Loucy (cell line): Measurements from ENCODE around the gene DUSP5.

Experiments used
- H2AFZ ChIP-seq: fragments of 200-600 bp; sonication (generic); 2 replicates; pipeline ENCODE4 v1.6.0; 2016; ENCODE audit warnings: antibody characterized with exemption, mild to moderate bottlenecking, low read length, moderate library complexity
- H3F3A ChIP-seq: fragments of 200-600 bp; 2 replicates; pipeline ENCODE4 v1.6.0; 2016; ENCODE audit warnings: antibody characterized with exemption, low read depth, mild to moderate bottlenecking
- H3K27me3 ChIP-seq: fragments of 200-600 bp; sonication (generic); 2 replicates; pipeline ENCODE4 v1.6.1; 2014; ENCODE audit warnings: low read length, mild to moderate bottlenecking; ENCODE audit not compliant: insufficient read depth, poor library complexity, severe bottlenecking
- H3K36me3 ChIP-seq: fragments of 200-600 bp; sonication (generic); 2 replicates; pipeline ENCODE4 v1.6.1; 2016; ENCODE audit warnings: low read length; ENCODE audit not compliant: insufficient read depth
- H3K4me1 ChIP-seq: fragments of 200-600 bp; sonication (generic); 2 replicates; pipeline ENCODE4 v1.5.1; 2014; ENCODE audit warnings: low read length, mild to moderate bottlenecking; ENCODE audit not compliant: insufficient read depth, poor library complexity, severe bottlenecking
- H3K4me2 ChIP-seq: fragments of 200-600 bp; sonication (generic); 2 replicates; pipeline ENCODE4 v1.6.0; 2014; ENCODE audit warnings: antibody characterized with exemption, low read length, low read depth, mild to moderate bottlenecking; ENCODE audit not compliant: poor library complexity, severe bottlenecking
- H3K4me3 ChIP-seq: fragments of 200-600 bp; sonication (generic); 2 replicates; pipeline ENCODE4 v1.5.1; 2014; ENCODE audit warnings: low read length, mild to moderate bottlenecking, mixed read lengths; ENCODE audit not compliant: poor library complexity, severe bottlenecking
- H3K79me2 ChIP-seq: fragments of 200-600 bp; sonication (generic); 2 replicates; pipeline ENCODE4 v1.6.1; 2014; ENCODE audit warnings: low read length; ENCODE audit not compliant: insufficient read depth
- H3K9ac ChIP-seq: fragments of 200-600 bp; sonication (generic); 2 replicates; pipeline ENCODE4 v1.6.0; 2014; ENCODE audit warnings: mild to moderate bottlenecking, low read depth, low read length, moderate library complexity; ENCODE audit not compliant: poor library complexity, severe bottlenecking
- H3K9me2 ChIP-seq: fragments of 200-600 bp; sonication (generic); replicated peaks from 2 replicates; pipeline ENCODE4 v1.6.1; 2016; ENCODE audit warnings: low read depth, low read length, mixed read lengths
- H3K9me3 ChIP-seq: fragments of 200-600 bp; sonication (generic); 2 replicates; pipeline ENCODE4 v1.6.1; 2014; ENCODE audit warnings: mild to moderate bottlenecking, antibody characterized with exemption, low read length, low read depth; ENCODE audit not compliant: insufficient read depth
- H4K20me1 ChIP-seq: fragments of 200-600 bp; sonication (generic); 2 replicates; pipeline ENCODE4 v1.6.0; 2014; ENCODE audit warnings: antibody characterized with exemption, low read length, mild to moderate bottlenecking; ENCODE audit not compliant: insufficient read depth, poor library complexity, severe bottlenecking
- EZH2phosphoT487 ChIP-seq: fragments of 200-600 bp; IDR thresholded peaks from 2 replicates; pipeline ENCODE4 v1.6.1; 2018; ENCODE audit warnings: antibody characterized with exemption, mild to moderate bottlenecking, moderate library complexity, borderline replicate concordance
- TF ChIP-seq, protein P1 (sequence below): fragments of 200-600 bp; sonication (generic); conservative IDR thresholded peaks from 2 replicates; pipeline ENCODE4 v1.5.1; 2014; ENCODE audit warnings: mild to moderate bottlenecking, antibody characterized with exemption, low read length

Gene DUSP5

DNA sequence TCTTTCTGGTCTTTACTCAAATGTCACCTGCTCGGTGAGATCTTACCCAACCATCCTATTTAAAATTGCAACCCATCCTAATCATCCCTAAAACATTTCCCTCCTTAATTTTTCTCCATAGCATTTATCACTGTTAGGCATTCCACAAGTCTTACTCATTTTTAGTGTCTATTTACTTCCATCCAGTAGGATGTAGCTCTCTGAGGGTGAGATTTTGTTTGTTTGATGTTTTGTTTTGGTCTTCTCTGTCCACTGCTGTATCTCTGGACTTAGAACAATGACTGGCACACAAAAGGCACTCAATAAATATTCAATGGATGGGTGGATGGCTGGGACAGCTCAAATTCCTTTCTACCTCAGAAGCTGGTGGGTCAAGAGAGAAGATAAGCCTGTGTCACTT is 15.8 kb upstream of the DUSP5 start:
- Histone ChIP-seq H4K20me1 (no peaks in the 10 kb centered on the region), H3F3A (no peaks in the 10 kb centered on the region), H3K9me3 (no peaks in the 10 kb centered on the region)

GRCh38 chr10:110483633-110484032 is 14.1 kb upstream of the DUSP5 start:
- no peaks in the 10 kb centered on the region for H3F3A ChIP-seq

More for the DNA sequence above, 15.8 kb upstream of the DUSP5 start:
- H3K4me2 ChIP-seq = no peak overlapping the region
- H2AFZ ChIP-seq = no peak overlapping the region
- no peak for TF ChIP-seq EZH2phosphoT487
- TF ChIP-seq, protein P1, sequence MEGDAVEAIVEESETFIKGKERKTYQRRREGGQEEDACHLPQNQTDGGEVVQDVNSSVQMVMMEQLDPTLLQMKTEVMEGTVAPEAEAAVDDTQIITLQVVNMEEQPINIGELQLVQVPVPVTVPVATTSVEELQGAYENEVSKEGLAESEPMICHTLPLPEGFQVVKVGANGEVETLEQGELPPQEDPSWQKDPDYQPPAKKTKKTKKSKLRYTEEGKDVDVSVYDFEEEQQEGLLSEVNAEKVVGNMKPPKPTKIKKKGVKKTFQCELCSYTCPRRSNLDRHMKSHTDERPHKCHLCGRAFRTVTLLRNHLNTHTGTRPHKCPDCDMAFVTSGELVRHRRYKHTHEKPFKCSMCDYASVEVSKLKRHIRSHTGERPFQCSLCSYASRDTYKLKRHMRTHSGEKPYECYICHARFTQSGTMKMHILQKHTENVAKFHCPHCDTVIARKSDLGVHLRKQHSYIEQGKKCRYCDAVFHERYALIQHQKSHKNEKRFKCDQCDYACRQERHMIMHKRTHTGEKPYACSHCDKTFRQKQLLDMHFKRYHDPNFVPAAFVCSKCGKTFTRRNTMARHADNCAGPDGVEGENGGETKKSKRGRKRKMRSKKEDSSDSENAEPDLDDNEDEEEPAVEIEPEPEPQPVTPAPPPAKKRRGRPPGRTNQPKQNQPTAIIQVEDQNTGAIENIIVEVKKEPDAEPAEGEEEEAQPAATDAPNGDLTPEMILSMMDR = no peak
- H3K9ac ChIP-seq = no peak overlapping the region
- H3K4me1 ChIP-seq = no peaks in the 10 kb centered on the region
- H3K27me3 ChIP-seq = no peaks in the 10 kb centered on the region
- no peaks in the 10 kb centered on the region for H3K36me3 ChIP-seq
- H3K4me3 ChIP-seq = no peak overlapping the region
- H3K9me2 ChIP-seq = no peaks in the 10 kb centered on the region
- no peaks in the 10 kb centered on the region for H3K79me2 ChIP-seq

GRCh38 chr10:110485541-110485940 is 12.2 kb upstream of the DUSP5 start:
- Histone ChIP-seq H3K79me2 (no peaks in the 10 kb centered on the region), H2AFZ (no peak overlapping the region), H3K27me3 (no peaks in the 10 kb centered on the region), H3K4me1 (peaks cover 15% of the 10 kb centered on the region), H3F3A (no peaks in the 10 kb centered on the region), H3K4me2 (no peak overlapping the region), H4K20me1 (no peaks in the 10 kb centered on the region), H3K4me3 (no peak overlapping the region), H3K9ac (no peak overlapping the region), H3K36me3 (no peaks in the 10 kb centered on the region), H3K9me3 (no peaks in the 10 kb centered on the region), H3K9me2 (no peaks in the 10 kb centered on the region)
- TF ChIP-seq EZH2phosphoT487 = no peak
- TF ChIP-seq, protein P1 = no peak

More at GRCh38 chr10:110483633-110484032, 14.1 kb upstream of the DUSP5 start:
- no peak overlapping the region for H3K9ac ChIP-seq
- H3K79me2 ChIP-seq = no peaks in the 10 kb centered on the region
- H3K4me2 ChIP-seq = no peak overlapping the region
- H2AFZ ChIP-seq = no peak overlapping the region
- peaks cover 6% of the 10 kb centered on the region for H3K4me1 ChIP-seq
- no peaks in the 10 kb centered on the region for H3K9me3 ChIP-seq
- no peaks in the 10 kb centered on the region for H3K9me2 ChIP-seq
- no peaks in the 10 kb centered on the region for H3K27me3 ChIP-seq
- no peak overlapping the region for H3K4me3 ChIP-seq
- H4K20me1 ChIP-seq = no peaks in the 10 kb centered on the region
- H3K36me3 ChIP-seq = no peaks in the 10 kb centered on the region
- TF ChIP-seq, protein P1 = no peak
- TF ChIP-seq EZH2phosphoT487 = no peak
